T-helper 1 cell treated with Interleukin-12 subunit alpha and Interleukin-12 subunit beta and Interleukin-4 antibody, amounts not matched to agents 30 ng/mL and 1 ng/mL, for 36 hours (primary cell): ENCODE measurements around the gene CHTOP. TPM values are rescaled to one million over a fixed set of nuclear protein-coding genes. Genes with fewer than 3 reads are reported as not detected.
"Not testable (repeated sequence)": the region's sequence is repeated elsewhere in the genome, so short reads cannot be mapped to it uniquely, and the experiment has no call there.

Experiments used
- intact Hi-C: fragments of 100-400 bp; cut with micrococcal nuclease; formaldehyde crosslinking; loops from one replicate; pipeline ENCODE4 v1.15.1; 2024
- total RNA-seq: library from RNA; stranded (reverse); gene quantifications from 2 replicates; pipeline ENCODE4 v1.2.3, GENCODE V29; 2022

CHTOP gene
- total RNA-seq = 103 and 105 TPM in 2 replicates

- intact Hi-C loops = loop anchor here (1.0 to 5.0 kb wide), 12 partner anchors 24 to 638 kb away; partner anchors contain the start of genes CREB3L4, HAX1, INTS3 and RPS27
Measured at GRCh38 chr1:153633754-153634665, at the start of gene CHTOP. Gene CHTOP, plus strand, starts transcription at chr1:153634066. Its CDS starts 2,523 bp downstream, at chr1:153636589.

GRCh38 chr1:153585006-153585405, 48.9 kb upstream of the CHTOP start:
- intact Hi-C loops = no loop called here

- intact Hi-C loops = no loop called here
Measured at GRCh38 chr1:153586347-153586746, 47.5 kb upstream of the CHTOP start.

- intact Hi-C loops = no loop called here
Measured at GRCh38 chr1:153587314-153587713, 46.6 kb upstream of the CHTOP start.

GRCh38 chr1:153588033-153588432, 45.8 kb upstream of the CHTOP start:
- intact Hi-C loops = not testable (repeated sequence)

GRCh38 chr1:153588482-153588881, 45.4 kb upstream of the CHTOP start:
- intact Hi-C loops = no loop called here

GRCh38 chr1:153592748-153593147, 41.1 kb upstream of the CHTOP start:
- intact Hi-C loops = no loop called here

- intact Hi-C loops = no loop called here
Measured at GRCh38 chr1:153597206-153597605, 36.7 kb upstream of the CHTOP start.

- intact Hi-C loops = no loop called here
Measured at GRCh38 chr1:153598309-153599172, 35.3 kb upstream of the CHTOP start.

- intact Hi-C loops = no loop called here
Measured at GRCh38 chr1:153599847-153600246, 34.0 kb upstream of the CHTOP start.

GRCh38 chr1:153602749-153603148, 31.1 kb upstream of the CHTOP start:
- intact Hi-C loops = no loop called here

GRCh38 chr1:153606194-153606593, 27.7 kb upstream of the CHTOP start:
- intact Hi-C loops = no loop called here

- intact Hi-C loops = no loop called here
Measured at GRCh38 chr1:153607381-153607780, 26.5 kb upstream of the CHTOP start.

- intact Hi-C loops = no loop called here
Measured at GRCh38 chr1:153608089-153608682, 25.7 kb upstream of the CHTOP start.

GRCh38 chr1:153608742-153609584, 24.9 kb upstream of the CHTOP start:
- intact Hi-C loops = no loop called here

- intact Hi-C loops = no loop called here
Measured at GRCh38 chr1:153609585-153609907, 24.3 kb upstream of the CHTOP start.

- intact Hi-C loops = no loop called here
Measured at GRCh38 chr1:153610334-153610733, 23.5 kb upstream of the CHTOP start.

GRCh38 chr1:153610811-153611301, 23.0 kb upstream of the CHTOP start:
- intact Hi-C loops = no loop called here

- intact Hi-C loops = no loop called here
Measured at GRCh38 chr1:153611356-153611755, 22.5 kb upstream of the CHTOP start.

GRCh38 chr1:153612111-153612754, 21.6 kb upstream of the CHTOP start:
- intact Hi-C loops = no loop called here
